B cell (primary cell): ENCODE results near the gene ATRNL1. TPM values are rescaled to one million over a fixed set of nuclear protein-coding genes. Genes with fewer than 3 reads are reported as not detected.

ENCODE experiments used
- ATAC-seq: fragments of 200-7000 bp; cut with Tn5 transposase; one replicate; pipeline ENCODE4 v1.10.0; 2021; ENCODE audit warnings: low read depth, mild to moderate bottlenecking, moderate number of reproducible peaks, moderate library complexity
- CTCF ChIA-PET: fragments of 350-600 bp; sonication (Branson Sonifier 250); formaldehyde crosslinking; loops from one replicate; lab custom pipeline; 2021; ENCODE audit warnings: antibody characterized with exemption, inconsistent platforms; lab: Charles Lee
- POLR2A ChIA-PET: fragments of 350-600 bp; sonication (Branson Sonifier 250); formaldehyde crosslinking; loops from one replicate; lab custom pipeline; 2021; ENCODE audit warnings: antibody characterized with exemption; lab: Charles Lee
- DNase-seq: peaks from one replicate; pipeline ENCODE4 v3.0.0; 2013
- H2AFZ ChIP-seq: 2 replicates; pipeline ENCODE4 v1.6.1; 2012; ENCODE audit warnings: mild to moderate bottlenecking, low read depth, low read length; ENCODE audit not compliant: insufficient read depth, poor library complexity, severe bottlenecking
- H3K27ac ChIP-seq, 2 donors: 1 replicate in 1 of 2; 2 replicates in 1 of 2; pipeline ENCODE4 v1.5.1; 2012 to 2013; ENCODE audit warnings: low read length in 2 of 2, mild to moderate bottlenecking in 2 of 2, moderate library complexity in 1 of 2
- H3K27me3 ChIP-seq, 4 experiments: fragments of 200-600 bp in 1 of 4; sonication (generic) in 1 of 4; replicated peaks in 1 of 4; 1 replicate in 2 of 4; 2 replicates in 2 of 4; pipeline versions ENCODE4 v1.6.1 to v1.7.0; 2013 to 2016; ENCODE audit warnings: low read length in 3 of 4, mild to moderate bottlenecking in 2 of 4, mixed read lengths in 1 of 4, moderate library complexity in 1 of 4; ENCODE audit not compliant: insufficient read depth in 4 of 4, control insufficient read depth in 3 of 4; ENCODE audit errors: control extremely low read depth in 1 of 4
- H3K36me3 ChIP-seq, 2 experiments: replicated peaks in 1 of 2; 1 replicate in 1 of 2; 2 replicates in 1 of 2; pipeline versions ENCODE4 v1.6.1 to v1.7.1; 2013; ENCODE audit warnings: low read length in 1 of 2; ENCODE audit not compliant: insufficient read depth in 2 of 2, control insufficient read depth in 1 of 2; ENCODE audit errors: control extremely low read depth in 1 of 2, extremely low read depth in 1 of 2
- H3K4me1 ChIP-seq, 2 donors: fragments of 200-600 bp in 1 of 2; sonication (generic) in 1 of 2; 1 replicate in 1 of 2; 2 replicates in 1 of 2; pipeline versions ENCODE4 v1.5.1 to v1.6.1; 2013 to 2017; ENCODE audit warnings: low read length in 2 of 2; ENCODE audit not compliant: control insufficient read depth in 2 of 2, insufficient read depth in 2 of 2
- H3K4me2 ChIP-seq: replicated peaks from 2 replicates; pipeline ENCODE3; 2012; ENCODE audit warnings: mild to moderate bottlenecking, low read depth, low read length; ENCODE audit not compliant: poor library complexity, severe bottlenecking
- H3K4me3 ChIP-seq, 5 experiments: fragments of 200-600 bp in 1 of 5; sonication (generic) in 1 of 5; 1 replicate in 3 of 5; 2 replicates in 2 of 5; pipeline versions ENCODE4 v1.5.1 to v1.7.0; 2011 to 2016; ENCODE audit warnings: low read length in 4 of 5, mild to moderate bottlenecking in 4 of 5, low read depth in 2 of 5, control low read depth in 1 of 5, moderate library complexity in 1 of 5; ENCODE audit not compliant: insufficient read depth in 1 of 5; ENCODE audit errors: control extremely low read depth in 1 of 5, extremely low read depth in 1 of 5
- H3K79me2 ChIP-seq: fragments of 200-600 bp; sonication (generic); one replicate; pipeline ENCODE4 v1.6.0; 2016; ENCODE audit warnings: low read length; ENCODE audit not compliant: control insufficient read depth, insufficient read depth
- H3K9ac ChIP-seq: fragments of 200-600 bp; sonication (generic); 2 replicates; pipeline ENCODE4 v1.6.1; 2017; ENCODE audit warnings: mild to moderate bottlenecking, low read length, moderate library complexity
- H3K9me3 ChIP-seq, 3 donors: one replicate each; pipeline versions ENCODE4 v1.6.1 to v1.7.1; 2013; ENCODE audit warnings: low read length in 2 of 3; ENCODE audit not compliant: control insufficient read depth in 2 of 3, insufficient read depth in 1 of 3; ENCODE audit errors: control extremely low read depth in 1 of 3
- H4K20me1 ChIP-seq: 2 replicates; pipeline ENCODE4 v1.6.0; 2012; ENCODE audit warnings: mild to moderate bottlenecking, low read length; ENCODE audit not compliant: insufficient read depth, control insufficient read depth, poor library complexity, severe bottlenecking
- H3K27ac Mint-ChIP-seq: one replicate; pipeline ENCODE4 v1.8.0; 2021; ENCODE audit warnings: mixed read lengths
- H3K27me3 Mint-ChIP-seq: one replicate; pipeline ENCODE4 v1.8.0; 2021; ENCODE audit warnings: mixed read lengths
- H3K4me1 Mint-ChIP-seq: one replicate; pipeline ENCODE4 v1.8.0; 2021; ENCODE audit warnings: mixed read lengths
- H3K4me3 Mint-ChIP-seq: one replicate; pipeline ENCODE4 v1.8.0; 2021; ENCODE audit warnings: mixed read lengths
- H3K9me3 Mint-ChIP-seq: one replicate; pipeline ENCODE4 v1.8.0; 2022; ENCODE audit warnings: mixed read lengths; ENCODE audit not compliant: insufficient read depth
- EZH2 ChIP-seq: IDR thresholded peaks from 2 replicates; pipeline ENCODE4 v1.6.1; 2012; ENCODE audit warnings: borderline replicate concordance, low read depth, mild to moderate bottlenecking, moderate library complexity, low read length; ENCODE audit not compliant: insufficient read depth, poor library complexity, severe bottlenecking
- WGBS: methylation state at CpG from one replicate; pipeline ENCODE4 v1.1.5; 2013; ENCODE audit warnings: missing lambda C conversion rate; ENCODE audit not compliant: insufficient coverage; 5-methylcytosine and 5-hydroxymethylcytosine counted together
- intact Hi-C: fragments of 100-400 bp; cut with micrococcal nuclease; formaldehyde crosslinking; loops from one replicate; pipeline ENCODE4 v1.10.0; 2022
- polyA plus RNA-seq: library from polyadenylated mRNA; depleted of rRNA; stranded (reverse); fragments of >200 nt; gene quantifications from 2 replicates; pipeline ENCODE4 v1.2.3, GENCODE V29; 2012
- total RNA-seq, 2 donors: library from RNA; stranded (reverse); fragments of 120-200 nt in 1 of 2; gene quantifications; 1 replicate in 1 of 2; 2 replicates in 1 of 2; pipeline versions ENCODE4 v1.2.3 to v1.2.4, GENCODE V29; 2013 to 2022
- TF ChIP-seq, protein P1 (sequence below): fragments of 200-600 bp; IDR thresholded peaks from one replicate; pipeline ENCODE4 v1.8.0; 2022; ENCODE audit warnings: antibody characterized with exemption, mild to moderate bottlenecking

ATRNL1 gene
- total and polyA plus RNA-seq, 2 donors (not counting 1 experiment from before 2014, with no cell fraction given): 0.24 to 2.2 TPM

GRCh38 chr10:115937768-115938056, 844.5 kb downstream of the ATRNL1 start:
- no CpG with 5 or more reads among the region's 3 CpGs for whole genome bisulfite sequencing
- Histone ChIP-seq H3K4me2 (no peak overlapping the region), H3K79me2 (no peaks in the 10 kb centered on the region), H4K20me1 (no peaks in the 10 kb centered on the region), H3K27me3 (no peaks in the 10 kb centered on the region), H3K4me1 (no peaks in the 10 kb centered on the region), H3K36me3 (no peaks in the 10 kb centered on the region), H3K9ac (no peak overlapping the region), H3K27ac (no peak overlapping the region), H3K4me3 (no peak overlapping the region), H3K9me3 (peaks cover 0 to 1% (median 0%) of the 10 kb centered on the region in 3 donors), H2AFZ (no peak overlapping the region)
- ChIA-PET POLR2A (no interaction called here), CTCF (no interaction called here)
- TF ChIP-seq, protein P1, sequence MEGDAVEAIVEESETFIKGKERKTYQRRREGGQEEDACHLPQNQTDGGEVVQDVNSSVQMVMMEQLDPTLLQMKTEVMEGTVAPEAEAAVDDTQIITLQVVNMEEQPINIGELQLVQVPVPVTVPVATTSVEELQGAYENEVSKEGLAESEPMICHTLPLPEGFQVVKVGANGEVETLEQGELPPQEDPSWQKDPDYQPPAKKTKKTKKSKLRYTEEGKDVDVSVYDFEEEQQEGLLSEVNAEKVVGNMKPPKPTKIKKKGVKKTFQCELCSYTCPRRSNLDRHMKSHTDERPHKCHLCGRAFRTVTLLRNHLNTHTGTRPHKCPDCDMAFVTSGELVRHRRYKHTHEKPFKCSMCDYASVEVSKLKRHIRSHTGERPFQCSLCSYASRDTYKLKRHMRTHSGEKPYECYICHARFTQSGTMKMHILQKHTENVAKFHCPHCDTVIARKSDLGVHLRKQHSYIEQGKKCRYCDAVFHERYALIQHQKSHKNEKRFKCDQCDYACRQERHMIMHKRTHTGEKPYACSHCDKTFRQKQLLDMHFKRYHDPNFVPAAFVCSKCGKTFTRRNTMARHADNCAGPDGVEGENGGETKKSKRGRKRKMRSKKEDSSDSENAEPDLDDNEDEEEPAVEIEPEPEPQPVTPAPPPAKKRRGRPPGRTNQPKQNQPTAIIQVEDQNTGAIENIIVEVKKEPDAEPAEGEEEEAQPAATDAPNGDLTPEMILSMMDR: no peak
- TF ChIP-seq EZH2: no peak
- no peak overlapping the region for H3K27ac Mint-ChIP-seq
- H3K4me3 Mint-ChIP-seq: no peak overlapping the region
- no peaks in the 10 kb centered on the region for H3K27me3 Mint-ChIP-seq
- peaks cover 2% of the 10 kb centered on the region for H3K9me3 Mint-ChIP-seq
- DNase-seq: no peak
- ATAC-seq: no peak
- no peaks in the 10 kb centered on the region for H3K4me1 Mint-ChIP-seq
- intact Hi-C loops: no loop called here

- no peaks in the 10 kb centered on the region for H3K36me3 ChIP-seq
- WGBS: 0% methylated on average over 1 of the region's 7 CpGs
- intact Hi-C loops: no loop called here
- no peak for ATAC-seq
- no peak overlapping the region for H3K9ac ChIP-seq
- H4K20me1 ChIP-seq: no peaks in the 10 kb centered on the region
- H3K4me1 ChIP-seq: no peaks in the 10 kb centered on the region
- no peak overlapping the region for H3K4me2 ChIP-seq
- H2AFZ ChIP-seq: no peak overlapping the region
- DNase-seq: no peak
- CTCF ChIA-PET: no interaction called here
- TF ChIP-seq, protein P1: no peak
- no peak for TF ChIP-seq EZH2
- no peaks in the 10 kb centered on the region for H3K27me3 Mint-ChIP-seq
- no peaks in the 10 kb centered on the region for H3K79me2 ChIP-seq
- no peak overlapping the region for H3K27ac Mint-ChIP-seq
- H3K4me1 Mint-ChIP-seq: no peaks in the 10 kb centered on the region
- POLR2A ChIA-PET: no interaction called here
- H3K9me3 Mint-ChIP-seq: peaks cover 2% of the 10 kb centered on the region
- H3K27me3 ChIP-seq: no peaks in the 10 kb centered on the region
- H3K4me3 Mint-ChIP-seq: no peak overlapping the region
- peaks cover 0 to 1% (median 0%) of the 10 kb centered on the region in 3 donors for H3K9me3 ChIP-seq
- no peak overlapping the region for H3K27ac ChIP-seq
- no peak overlapping the region for H3K4me3 ChIP-seq
Measured at GRCh38 chr10:115939101-115939854, 846.1 kb downstream of the ATRNL1 start.
